Measurements from ENCODE around the gene CFAP61. TPM values are rescaled to one million over a fixed set of nuclear protein-coding genes. Genes with fewer than 3 reads are reported as not detected.
"Not testable (repeated sequence)": the region's sequence is repeated elsewhere in the genome, so short reads cannot be mapped to it uniquely, and the experiment has no call there.

The CFAP61 gene
- total and polyA plus RNA-seq, 3 experiments from 2014 or later, result not detected

GRCh38 chr20:20338133-20338730 lies 285.9 kb downstream of the CFAP61 start:
- H3K36me3 ChIP-seq (ENCODE audit: insufficient read depth, low read length), result no peaks in the 10 kb centered on the region
- H3K27me3 Mint-ChIP-seq, result peaks cover under 1 to 13% of the 10 kb centered on the region in 2 donors
- CTCF ChIA-PET, result no interaction called here
- DNase-seq, result no peak
- POLR2A ChIA-PET, result no interaction called here
- H3K27me3 ChIP-seq (ENCODE audit: insufficient read depth, low read length, poor library complexity, severe bottlenecking), result no peaks in the 10 kb centered on the region
- no peak overlapping the region for H3K4me3 ChIP-seq (ENCODE audit: low read length)
- H3K27ac ChIP-seq (ENCODE audit: low read depth, low read length), result no peak overlapping the region
- H3K4me3 Mint-ChIP-seq, result no peak overlapping the region
- H3K4me1 ChIP-seq (ENCODE audit: insufficient read depth, low read length), result no peaks in the 10 kb centered on the region
- no peaks in the 10 kb centered on the region for H3K9me3 ChIP-seq (ENCODE audit: low read length)
- H3K4me1 Mint-ChIP-seq, result no peaks in the 10 kb centered on the region
- no peaks in the 10 kb centered on the region for H3K36me3 Mint-ChIP-seq
- peaks cover 0 to 4% (median 0%) of the 10 kb centered on the region in 5 donors for H3K9me3 Mint-ChIP-seq
- no peak overlapping the region for H3K27ac Mint-ChIP-seq

- no peaks in the 10 kb centered on the region for H3K9me3 ChIP-seq (ENCODE audit: low read length)
- CTCF ChIA-PET, result no interaction called here
- no peaks in the 10 kb centered on the region for H3K4me1 ChIP-seq (ENCODE audit: insufficient read depth, low read length)
- no peak overlapping the region for H3K4me3 ChIP-seq (ENCODE audit: low read length)
- H3K27ac Mint-ChIP-seq, result no peak overlapping the region
- H3K27ac ChIP-seq (ENCODE audit: low read depth, low read length), result no peak overlapping the region
- POLR2A ChIA-PET, result no interaction called here
- DNase-seq, result no peak
- H3K27me3 ChIP-seq (ENCODE audit: insufficient read depth, low read length, poor library complexity, severe bottlenecking), result no peaks in the 10 kb centered on the region
- no peaks in the 10 kb centered on the region for H3K4me1 Mint-ChIP-seq
- no peak overlapping the region for H3K4me3 Mint-ChIP-seq
- peaks cover 0 to 3% (median 0%) of the 10 kb centered on the region in 5 donors for H3K9me3 Mint-ChIP-seq
- H3K36me3 ChIP-seq (ENCODE audit: insufficient read depth, low read length), result no peaks in the 10 kb centered on the region
- H3K36me3 Mint-ChIP-seq, result no peaks in the 10 kb centered on the region
- H3K27me3 Mint-ChIP-seq, result peaks cover 2 to 9% of the 10 kb centered on the region in 2 donors
Measured at GRCh38 chr20:20340443-20340842, 288.1 kb downstream of the CFAP61 start.

- Histone ChIP-seq H3K4me1 (ENCODE audit: insufficient read depth, low read length) (no peaks in the 10 kb centered on the region), H3K36me3 (ENCODE audit: insufficient read depth, low read length) (no peaks in the 10 kb centered on the region), H3K27me3 (ENCODE audit: insufficient read depth, low read length, poor library complexity, severe bottlenecking) (no peaks in the 10 kb centered on the region), H3K4me3 (ENCODE audit: low read length) (no peak overlapping the region), H3K27ac (ENCODE audit: low read depth, low read length) (no peak overlapping the region), H3K9me3 (ENCODE audit: low read length) (no peaks in the 10 kb centered on the region)
- H3K4me1 Mint-ChIP-seq, result no peaks in the 10 kb centered on the region
- DNase-seq, result no peak
- H3K27ac Mint-ChIP-seq, result no peak overlapping the region
- no peak overlapping the region for H3K4me3 Mint-ChIP-seq
- peaks cover 2 to 7% of the 10 kb centered on the region in 2 donors for H3K27me3 Mint-ChIP-seq
- ChIA-PET POLR2A (no interaction called here), CTCF (no interaction called here)
- H3K9me3 Mint-ChIP-seq, result no peaks in the 10 kb centered on the region
- no peaks in the 10 kb centered on the region for H3K36me3 Mint-ChIP-seq
Measured at GRCh38 chr20:20341371-20341770, 289.0 kb downstream of the CFAP61 start.

GRCh38 chr20:20342066-20342465 lies 289.7 kb downstream of the CFAP61 start:
- Mint-ChIP-seq H3K4me3 (no peak overlapping the region), H3K27me3 (peaks cover 3 to 12% of the 10 kb centered on the region in 2 donors), H3K4me1 (no peaks in the 10 kb centered on the region), H3K27ac (no peak overlapping the region), H3K9me3 (peaks cover 0 to 6% (median 1%) of the 10 kb centered on the region in 5 donors), H3K36me3 (no peaks in the 10 kb centered on the region)
- H3K4me1 ChIP-seq (ENCODE audit: insufficient read depth, low read length), result no peaks in the 10 kb centered on the region
- CTCF ChIA-PET, result no interaction called here
- H3K27ac ChIP-seq (ENCODE audit: low read depth, low read length), result no peak overlapping the region
- H3K27me3 ChIP-seq (ENCODE audit: insufficient read depth, low read length, poor library complexity, severe bottlenecking), result no peaks in the 10 kb centered on the region
- no peak for DNase-seq
- H3K9me3 ChIP-seq (ENCODE audit: low read length), result no peaks in the 10 kb centered on the region
- POLR2A ChIA-PET, result no interaction called here
- H3K4me3 ChIP-seq (ENCODE audit: low read length), result no peak overlapping the region
- H3K36me3 ChIP-seq (ENCODE audit: insufficient read depth, low read length), result no peaks in the 10 kb centered on the region

GRCh38 chr20:20343932-20344331 lies 291.6 kb downstream of the CFAP61 start:
- Mint-ChIP-seq H3K9me3 (peaks cover 0 to 9% (median 5%) of the 10 kb centered on the region in 5 donors), H3K36me3 (no peaks in the 10 kb centered on the region), H3K4me1 (no peaks in the 10 kb centered on the region), H3K27me3 (peaks cover 16 to 18% of the 10 kb centered on the region in 2 donors), H3K27ac (no peak overlapping the region), H3K4me3 (no peak overlapping the region)
- H3K36me3 ChIP-seq (ENCODE audit: insufficient read depth, low read length), result no peaks in the 10 kb centered on the region
- no peak overlapping the region for H3K27ac ChIP-seq (ENCODE audit: low read depth, low read length)
- DNase-seq, result no peak
- H3K9me3 ChIP-seq (ENCODE audit: low read length), result no peaks in the 10 kb centered on the region
- H3K4me1 ChIP-seq (ENCODE audit: insufficient read depth, low read length), result no peaks in the 10 kb centered on the region
- ChIA-PET POLR2A (no interaction called here), CTCF (no interaction called here)
- no peak overlapping the region for H3K4me3 ChIP-seq (ENCODE audit: low read length)
- no peaks in the 10 kb centered on the region for H3K27me3 ChIP-seq (ENCODE audit: insufficient read depth, low read length, poor library complexity, severe bottlenecking)

- CTCF ChIA-PET, result no interaction called here
- Histone ChIP-seq H3K9me3 (ENCODE audit: low read length) (no peaks in the 10 kb centered on the region), H3K27me3 (ENCODE audit: insufficient read depth, low read length, poor library complexity, severe bottlenecking) (no peaks in the 10 kb centered on the region), H3K27ac (ENCODE audit: low read depth, low read length) (no peak overlapping the region), H3K4me3 (ENCODE audit: low read length) (no peak overlapping the region), H3K36me3 (ENCODE audit: insufficient read depth, low read length) (no peaks in the 10 kb centered on the region), H3K4me1 (ENCODE audit: insufficient read depth, low read length) (no peaks in the 10 kb centered on the region)
- POLR2A ChIA-PET, result no interaction called here
- no peak for DNase-seq
- Mint-ChIP-seq H3K36me3 (no peaks in the 10 kb centered on the region), H3K4me3 (no peak overlapping the region), H3K27ac (no peak overlapping the region), H3K27me3 (peaks cover 16 to 22% of the 10 kb centered on the region in 2 donors), H3K4me1 (no peaks in the 10 kb centered on the region), H3K9me3 (peaks cover 0 to 9% (median 5%) of the 10 kb centered on the region in 5 donors)
Measured at GRCh38 chr20:20344476-20344875, 292.1 kb downstream of the CFAP61 start.

- H3K9me3 Mint-ChIP-seq, result peaks cover 0 to 3% (median 0%) of the 10 kb centered on the region in 5 donors
- ChIA-PET CTCF (no interaction called here), POLR2A (no interaction called here)
- no peak overlapping the region for H3K4me3 Mint-ChIP-seq
- H3K27me3 ChIP-seq (ENCODE audit: insufficient read depth, low read length, poor library complexity, severe bottlenecking), result no peaks in the 10 kb centered on the region
- no peak overlapping the region for H3K27ac ChIP-seq (ENCODE audit: low read depth, low read length)
- H3K9me3 ChIP-seq (ENCODE audit: low read length), result no peaks in the 10 kb centered on the region
- peaks cover 15 to 42% of the 10 kb centered on the region in 2 donors for H3K27me3 Mint-ChIP-seq
- no peak overlapping the region for H3K27ac Mint-ChIP-seq
- H3K36me3 Mint-ChIP-seq, result no peaks in the 10 kb centered on the region
- no peak overlapping the region for H3K4me3 ChIP-seq (ENCODE audit: low read length)
- no peaks in the 10 kb centered on the region for H3K4me1 ChIP-seq (ENCODE audit: insufficient read depth, low read length)
- H3K4me1 Mint-ChIP-seq, result no peaks in the 10 kb centered on the region
- H3K36me3 ChIP-seq (ENCODE audit: insufficient read depth, low read length), result no peaks in the 10 kb centered on the region
- DNase-seq, result no peak
Measured at GRCh38 chr20:20353576-20353975, 301.2 kb downstream of the CFAP61 start.

DNA sequence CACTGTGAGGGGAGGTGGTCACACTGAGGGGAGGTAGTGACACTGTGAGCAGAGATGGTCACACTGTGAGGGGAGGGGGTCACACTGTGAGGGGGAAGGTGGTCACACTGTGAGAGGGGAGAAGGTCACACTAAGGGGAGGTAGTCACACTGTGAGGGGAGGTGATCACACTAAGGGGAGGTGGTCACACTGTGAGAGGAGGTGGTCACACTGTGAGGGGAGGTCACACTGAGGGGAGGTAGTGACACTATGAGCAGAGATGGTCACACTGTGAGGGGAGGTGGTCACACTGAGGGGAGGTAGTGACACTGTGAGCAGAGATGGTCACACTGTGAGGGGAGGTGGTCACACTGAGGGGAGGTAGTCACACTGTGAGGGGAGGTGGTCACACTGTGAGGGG lies 303.2 kb downstream of the CFAP61 start:
- Mint-ChIP-seq H3K4me1 (peaks cover 8 to 12% (median 11%) of the 10 kb centered on the region in 3 donors), H3K27me3 (peaks cover 15 to 38% of the 10 kb centered on the region in 2 donors)
- H3K4me3 Mint-ChIP-seq; H3K27ac ChIP-seq (ENCODE audit: low read depth, low read length); DNase-seq; CTCF ChIA-PET; H3K27me3 ChIP-seq (ENCODE audit: insufficient read depth, low read length, poor library complexity, severe bottlenecking); H3K9me3 Mint-ChIP-seq; H3K36me3 Mint-ChIP-seq; H3K9me3 ChIP-seq (ENCODE audit: low read length); H3K36me3 ChIP-seq (ENCODE audit: insufficient read depth, low read length); POLR2A ChIA-PET; H3K27ac Mint-ChIP-seq; H3K4me1 ChIP-seq (ENCODE audit: insufficient read depth, low read length); H3K4me3 ChIP-seq (ENCODE audit: low read length): not testable (repeated sequence)
